Esophagus squamous epithelium (tissue), 5 donors: ENCODE measurements around the gene RASL10B. TPM values are rescaled to one million over a fixed set of nuclear protein-coding genes. Genes with fewer than 3 reads are reported as not detected.

Experiments
- DNase-seq: peaks from one replicate; lab custom pipeline; 2025; lab: John Stamatoyannopoulos, UW
- H3K27ac ChIP-seq, 4 donors: fragments of 200-600 bp; sonication (generic); one replicate each; pipeline ENCODE4 v1.5.1; 2016 to 2019; ENCODE audit warnings: mild to moderate bottlenecking in 1 of 4
- H3K27me3 ChIP-seq, 4 donors: fragments of 200-600 bp; sonication (generic); 1 replicate in 3 of 4; 2 replicates in 1 of 4; pipeline versions ENCODE4 v1.5.1 to v1.6.0; 2017 to 2021; ENCODE audit warnings: antibody characterized with exemption in 1 of 4
- H3K36me3 ChIP-seq, 3 donors: fragments of 200-600 bp; sonication (generic); one replicate each; pipeline ENCODE4 v1.5.1; 2016 to 2019
- H3K4me1 ChIP-seq, 3 donors: fragments of 200-600 bp; sonication (generic); one replicate each; pipeline ENCODE4 v1.5.1; 2017 to 2019
- H3K4me3 ChIP-seq, 4 donors: fragments of 200-600 bp; sonication (generic); 1 replicate in 3 of 4; 2 replicates in 1 of 4; pipeline ENCODE4 v1.5.1; 2016 to 2019; ENCODE audit warnings: mild to moderate bottlenecking in 2 of 4, moderate library complexity in 1 of 4
- H3K9me3 ChIP-seq, 3 donors: fragments of 200-600 bp; sonication (generic); one replicate each; pipeline ENCODE4 v1.5.1; 2016 to 2019
- CTCF ChIP-seq, 6 experiments: fragments of 450-650 bp in 4 of 6; fragments of 200-600 bp in 2 of 6; sonication (generic) in 2 of 6; IDR thresholded peaks; one replicate each; pipeline ENCODE4 v1.5.1; 2016 to 2019; ENCODE audit warnings: antibody characterized with exemption in 6 of 6, mild to moderate bottlenecking in 4 of 6, moderate library complexity in 4 of 6
- POLR2A ChIP-seq, 4 donors: fragments of 450-650 bp; IDR thresholded peaks; one replicate each; pipeline ENCODE4 v1.6.1; 2017; ENCODE audit warnings: antibody characterized with exemption in 4 of 4, mild to moderate bottlenecking in 4 of 4, moderate library complexity in 3 of 4
- WGBS, 2 donors: methylation state at CpG; one replicate each; pipeline ENCODE4 v1.1.5; 2018; 5-methylcytosine and 5-hydroxymethylcytosine counted together
- intact Hi-C: fragments of 100-400 bp; cut with DNase I; formaldehyde crosslinking; loops from one replicate; pipeline ENCODE4 v1.15.0; 2022
- total RNA-seq, 4 donors: library from RNA; depleted of rRNA; stranded (reverse); fragments of >200 nt; gene quantifications; one replicate each; pipeline ENCODE4 v1.1.0, GENCODE V29; 2016
- donor health status: DM: yes; HTN: yes; CAD: no.

Gene RASL10B
- total RNA-seq: 1 to 10 TPM in 2 of 4 donors, under 1 TPM in 2; 0.34 to 1.5 (median 0.89) TPM

DNA sequence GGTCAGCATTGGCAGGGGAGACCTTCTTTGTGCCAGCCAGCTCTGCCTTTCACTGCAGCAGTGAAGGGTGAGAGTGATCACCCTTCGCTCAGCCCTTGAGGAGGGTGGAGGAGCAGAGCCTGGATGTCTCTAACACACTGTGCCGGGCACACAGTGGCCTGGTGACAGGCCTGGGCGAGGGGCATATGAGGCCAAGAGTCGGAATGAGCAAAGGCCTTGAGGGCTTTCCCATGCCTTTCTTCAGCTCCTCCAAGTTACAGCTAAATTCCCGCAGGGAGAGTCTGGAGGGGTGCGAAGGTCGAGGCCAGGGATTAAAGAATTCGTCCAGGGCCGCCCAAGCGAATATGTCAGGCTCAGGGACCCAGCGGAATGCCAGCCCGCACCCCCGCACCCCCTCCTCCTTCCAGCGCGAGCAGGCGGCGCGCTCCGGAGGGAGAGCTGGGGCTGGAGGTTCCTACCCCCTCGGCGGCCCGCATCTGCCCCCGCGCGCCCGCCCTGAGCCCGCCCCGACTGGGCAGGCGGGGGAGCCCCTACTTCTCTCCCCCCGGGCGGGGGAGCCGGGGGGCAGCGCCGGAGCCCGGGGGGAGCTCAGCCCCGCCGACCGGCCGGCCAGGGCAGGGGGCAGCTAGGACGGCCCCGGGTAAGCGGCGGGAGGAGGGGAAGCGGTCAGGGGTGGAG, at the start of gene RASL10B:
RASL10B (plus strand) TSS at position 401 of the 678 bp plus-strand sequence. CDS start 3,546 bp downstream, outside the sequence.
- Histone ChIP-seq H3K4me3 (peak within 1 kb of the TSS; percentile 50 to 76 (median 58)), H3K36me3 (peaks cover 0 to 22% (median 0%) of the 10 kb centered on the region in 3 donors), H3K27ac (peak within 1 kb of the TSS in 1 of 4 donors; percentile 39), H3K27me3 (peaks cover 0 to 16% (median 0%) of the 10 kb centered on the region in 4 donors), H3K9me3 (no peaks in the 10 kb centered on the region), H3K4me1 (peaks cover 9 to 29% (median 16%) of the 10 kb centered on the region in 3 donors)
- DNase-seq: no peak
- WGBS, 2 donors: 7 to 11% methylated on average over 9 to 12 of the region's 44 CpGs
- no peak for TF ChIP-seq POLR2A (IDR thresholded peaks at IDR 0.05)
- no peak for TF ChIP-seq CTCF (IDR thresholded peaks at IDR 0.05)
- intact Hi-C loops: no loop called here

DNA sequence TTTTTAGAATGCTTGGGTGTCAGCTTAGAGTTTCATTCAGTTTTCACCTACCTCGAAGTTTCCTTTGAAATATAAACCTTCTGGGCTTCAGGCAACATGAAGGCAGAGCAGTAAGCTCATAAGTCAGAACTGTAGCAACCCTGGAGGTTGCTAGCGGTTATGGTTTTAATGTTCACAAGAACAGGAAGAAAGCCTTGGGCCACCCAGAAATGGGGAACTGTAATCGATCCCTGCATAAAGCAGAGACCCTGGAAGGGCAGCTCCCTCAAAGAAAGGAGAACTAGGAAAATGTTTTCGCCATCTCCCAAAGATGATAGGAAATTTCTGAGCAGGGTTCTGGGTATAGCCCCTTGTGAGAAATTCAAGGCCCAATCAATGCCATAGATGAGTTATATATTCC, 47.8 kb upstream of the RASL10B start:
- no peaks in the 10 kb centered on the region for H3K4me1 ChIP-seq
- H3K36me3 ChIP-seq: peaks cover 14 to 97% (median 30%) of the 10 kb centered on the region in 3 donors
- intact Hi-C loops: no loop called here
- DNase-seq: no peak
- no peak overlapping the region for H3K4me3 ChIP-seq
- no peak for TF ChIP-seq CTCF (IDR thresholded peaks at IDR 0.05)
- H3K27ac ChIP-seq: no peak overlapping the region
- 83 to 85% methylated on average over 4 of the region's 4 CpGs for WGBS, 2 donors
- H3K27me3 ChIP-seq: no peaks in the 10 kb centered on the region
- no peaks in the 10 kb centered on the region for H3K9me3 ChIP-seq

DNA sequence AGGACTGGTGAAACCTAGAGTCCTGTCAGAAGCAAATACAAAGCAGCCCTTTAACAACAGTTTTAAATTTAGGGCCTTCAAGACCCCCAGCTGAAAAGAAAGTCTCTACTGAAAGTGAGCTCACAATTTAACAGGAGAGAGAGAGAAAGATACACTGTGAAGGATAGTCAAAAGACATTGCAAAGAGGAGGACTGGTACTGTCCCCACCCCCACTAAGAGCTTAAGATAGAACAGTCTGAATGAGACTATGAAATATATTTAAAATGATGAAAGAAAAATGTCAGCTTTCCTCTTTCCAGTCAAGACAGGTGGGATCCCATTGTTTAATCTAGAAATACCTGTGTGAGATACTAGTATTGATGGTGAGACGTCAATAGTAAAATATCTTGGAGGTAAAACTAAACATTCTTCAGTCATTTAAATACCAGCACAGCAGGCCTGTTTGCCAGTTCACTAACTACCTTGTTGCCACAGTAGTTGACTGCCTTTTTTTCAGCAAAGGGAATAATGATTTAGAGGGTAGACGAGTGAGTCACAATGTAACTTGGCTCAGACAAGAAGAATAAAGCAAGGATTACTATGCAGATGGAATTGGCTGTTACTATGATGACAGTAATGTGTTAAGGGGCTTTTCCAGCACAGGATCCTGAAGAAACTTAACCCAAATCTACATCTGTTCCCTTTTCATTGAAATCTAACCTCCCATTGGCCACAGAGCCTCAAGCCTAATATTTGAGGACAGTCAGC, 47.2 kb upstream of the RASL10B start:
- Histone ChIP-seq H3K27me3 (no peaks in the 10 kb centered on the region), H3K4me1 (no peaks in the 10 kb centered on the region), H3K27ac (no peak overlapping the region), H3K4me3 (no peak overlapping the region), H3K9me3 (no peaks in the 10 kb centered on the region), H3K36me3 (peaks cover 14 to 97% (median 32%) of the 10 kb centered on the region in 3 donors)
- TF ChIP-seq POLR2A (IDR thresholded peaks at IDR 0.05) (no peak), CTCF (IDR thresholded peaks at IDR 0.05) (no peak)
- DNase-seq: no peak
- intact Hi-C loops: no loop called here
- 41 to 43% methylated on average over 2 of the region's 2 CpGs for WGBS, 2 donors

DNA sequence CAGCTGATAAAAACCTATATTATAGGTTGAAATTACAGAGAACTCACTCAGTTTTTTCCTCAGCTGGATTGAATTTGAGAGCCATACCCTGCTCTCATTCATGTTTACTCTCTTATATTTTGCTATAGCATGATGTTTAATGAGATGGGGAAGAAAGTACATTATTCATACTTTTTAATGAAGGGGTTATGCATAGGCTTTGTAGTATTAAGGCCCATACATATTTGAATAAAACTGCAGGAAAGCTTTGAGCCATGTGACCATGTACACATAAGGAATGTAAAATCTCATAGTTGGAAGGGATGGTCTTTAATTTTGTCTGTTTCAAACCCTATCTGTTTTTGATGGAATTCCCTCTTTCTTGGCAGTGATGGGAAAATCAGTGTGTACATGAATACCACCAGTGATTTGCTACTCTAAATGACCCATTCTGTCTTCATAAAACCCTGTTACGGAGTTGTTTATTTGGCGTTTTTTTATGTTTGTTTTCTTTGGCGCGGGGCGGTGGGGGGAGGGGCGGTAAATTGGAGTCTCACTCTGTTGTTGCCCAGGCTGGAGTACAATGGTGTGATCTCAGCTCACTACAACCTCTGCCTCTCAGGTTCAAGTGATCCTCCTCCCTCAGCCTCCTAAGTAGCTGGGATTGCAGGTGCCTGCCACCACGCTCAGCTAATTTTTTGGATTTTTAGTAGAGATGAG, 38.8 kb upstream of the RASL10B start:
- Histone ChIP-seq H3K4me3 (no peak overlapping the region), H3K9me3 (no peaks in the 10 kb centered on the region), H3K4me1 (no peaks in the 10 kb centered on the region), H3K36me3 (peaks cover 5 to 96% (median 20%) of the 10 kb centered on the region in 3 donors), H3K27me3 (no peaks in the 10 kb centered on the region), H3K27ac (no peak overlapping the region)
- DNase-seq: no peak
- intact Hi-C loops: loop anchor here (10.0 kb wide), 1 partner anchor 68 kb away; no protein-coding TSS in a partner anchor
- WGBS, 2 donors: 86 to 91% methylated on average over 7 of the region's 7 CpGs
- no peak for TF ChIP-seq POLR2A (IDR thresholded peaks at IDR 0.05)
- TF ChIP-seq CTCF (IDR thresholded peaks at IDR 0.05): no peak
